GM12872 (cell line): Measurements from ENCODE around the gene UCP3.

Experiments used
- CTCF ChIP-seq: IDR thresholded peaks from 3 replicates; pipeline ENCODE4 v1.5.1; 2011; ENCODE audit warnings: low read depth, mild to moderate bottlenecking, low read length, moderate library complexity; ENCODE audit not compliant: insufficient read depth

Gene UCP3

GRCh38 chr11:73963861-73964260 is 45.0 kb downstream of the UCP3 start:
- TF ChIP-seq CTCF: no peak

- TF ChIP-seq CTCF: no peak
Measured at GRCh38 chr11:73962101-73962705, 46.7 kb downstream of the UCP3 start.

- no peak for TF ChIP-seq CTCF
Measured at GRCh38 chr11:73961321-73961720, 47.6 kb downstream of the UCP3 start.

- no peak for TF ChIP-seq CTCF
Measured at GRCh38 chr11:73958521-73959141, 50.3 kb downstream of the UCP3 start.

GRCh38 chr11:73957654-73958361 is 51.1 kb downstream of the UCP3 start:
- no peak for TF ChIP-seq CTCF

- no peak for TF ChIP-seq CTCF
Measured at GRCh38 chr11:73956876-73957653, 51.8 kb downstream of the UCP3 start.

GRCh38 chr11:73951797-73952196 is 57.1 kb downstream of the UCP3 start:
- TF ChIP-seq CTCF: no peak
